ENCODE results near the gene PHF12. TPM values are rescaled to one million over a fixed set of nuclear protein-coding genes. Genes with fewer than 3 reads are reported as not detected.

The PHF12 gene
- total RNA-seq (2022; extraction: Qiagen RNA extraction): 27.2 to 39.1 TPM (median 36.7 TPM) in 5 replicates

GRCh38 chr17:28951428-28951990 is at the start of gene PHF12:
Gene PHF12 (minus strand): TSS chr17:28951518. CDS start chr17:28950960, 558 bp downstream.

GRCh38 chr17:28902819-28903545 is 48.3 kb downstream of the PHF12 start, which contains the start of gene DHRS13:
Gene DHRS13 (minus strand): TSS chr17:28903079. CDS start chr17:28902944, 135 bp downstream.

DNA sequence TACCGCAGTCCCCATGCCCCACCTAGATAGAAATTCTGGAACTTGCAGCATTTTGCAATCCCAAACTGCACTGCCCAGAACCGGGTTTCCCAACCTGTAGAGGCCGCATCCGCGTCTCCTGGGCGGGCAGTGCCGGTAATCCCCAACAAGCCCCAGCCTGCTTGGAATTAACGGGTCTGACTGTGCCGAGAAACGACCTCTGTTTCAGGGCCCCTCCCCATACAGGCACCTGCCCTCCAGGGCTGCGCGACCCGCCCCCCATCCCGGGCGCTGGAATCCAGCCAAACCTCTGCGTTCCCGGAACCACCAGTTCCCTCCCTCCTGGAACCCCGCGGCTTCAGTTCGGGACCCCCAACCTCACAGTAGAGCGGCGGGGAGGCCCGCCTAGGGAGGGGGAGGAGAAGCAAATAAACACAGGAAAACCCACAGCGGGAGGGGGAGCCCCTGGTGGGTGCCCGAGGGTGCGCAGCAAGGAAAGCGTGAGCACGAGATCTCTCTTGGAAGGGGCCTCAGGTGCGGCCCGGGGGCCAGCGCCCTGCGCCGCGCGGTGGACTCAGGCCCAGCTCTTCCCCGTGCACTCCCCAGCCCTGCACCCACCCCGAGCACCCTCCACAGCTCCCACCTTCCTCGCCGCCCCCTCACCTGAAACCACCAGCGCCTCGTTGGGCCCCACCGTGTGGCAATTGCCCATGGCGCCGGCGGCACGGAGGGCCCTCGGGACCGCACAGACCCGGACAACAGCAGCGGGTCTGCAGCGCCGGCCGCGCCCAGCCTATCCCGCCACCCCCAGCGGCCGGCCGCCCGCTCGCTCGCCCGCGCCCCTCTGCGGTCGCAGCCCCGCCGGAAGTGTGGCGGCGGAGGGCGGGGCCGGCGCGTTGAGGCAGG is 54.2 kb downstream of the PHF12 start, which contains the start of gene FLOT2:
Gene FLOT2 (minus strand): TSS at position 850 of the 885 bp plus-strand sequence. CDS start 159 bp downstream, at position 691.

Other genes starting within 250 kb of the PHF12 start
- 0.87 to 1.6 TPM (median 1.4 TPM) in 5 replicates for gene PROCA1, start 239.6 kb downstream of the PHF12 start, total RNA-seq (2022; extraction: Qiagen RNA extraction)
- 192 to 231 TPM (median 217 TPM) in 5 replicates for gene RAB34, start 233.7 kb downstream of the PHF12 start, total RNA-seq (2022; extraction: Qiagen RNA extraction)
- 1,532 to 2,344 TPM (median 1,598 TPM) in 5 replicates for gene RPL23A, start 231.5 kb downstream of the PHF12 start, total RNA-seq (2022; extraction: Qiagen RNA extraction)
- 27.5 to 45.5 TPM (median 40.7 TPM) in 5 replicates for gene TLCD1, start 225.3 kb downstream of the PHF12 start, total RNA-seq (2022; extraction: Qiagen RNA extraction)
- 2.5 to 3.9 TPM (median 3.7 TPM) in 5 replicates for gene NEK8, start 222.7 kb downstream of the PHF12 start, total RNA-seq (2022; extraction: Qiagen RNA extraction)
- gene TRAF4, start 207.5 kb downstream of the PHF12 start, total RNA-seq (2022; extraction: Qiagen RNA extraction): 46.2 to 72.9 TPM (median 69.6 TPM) in 5 replicates
- gene FAM222B, start 108.7 kb downstream of the PHF12 start, total RNA-seq (2022; extraction: Qiagen RNA extraction): 31.8 to 55.0 TPM (median 49.9 TPM) in 5 replicates
- gene ERAL1, start 96.5 kb downstream of the PHF12 start, total RNA-seq (2022; extraction: Qiagen RNA extraction): 69.9 to 83.2 TPM (median 80.3 TPM) in 5 replicates
- gene FLOT2, start 53.8 kb downstream of the PHF12 start, total RNA-seq (2022; extraction: Qiagen RNA extraction): 69.2 to 96.1 TPM (median 91.3 TPM) in 5 replicates
- 5.8 to 7.0 TPM (median 6.5 TPM) in 5 replicates for gene DHRS13, start 48.4 kb downstream of the PHF12 start, total RNA-seq (2022; extraction: Qiagen RNA extraction)
- 0.08 TPM in 1 of 5 replicates, not detected in the others for gene SEZ6, start 54.5 kb upstream of the PHF12 start, total RNA-seq (2022; extraction: Qiagen RNA extraction)
- 0.07 to 0.29 TPM (median 0.10 TPM) in 5 replicates for gene PIPOX, start 91.6 kb upstream of the PHF12 start, total RNA-seq (2022; extraction: Qiagen RNA extraction)
- 14.6 to 29.1 TPM (median 24.1 TPM) in 5 replicates for gene MYO18A, start 228.9 kb upstream of the PHF12 start, total RNA-seq (2022; extraction: Qiagen RNA extraction)

Data from A549 treated with dexamethasone at 1 μM for 4 hours (cell line).